A549 treated with DMSO at 1 μM for 4 hours (cell line): ENCODE measurements around the gene AGAP2. TPM values are rescaled to one million over a fixed set of nuclear protein-coding genes. Genes with fewer than 3 reads are reported as not detected.

Experiments used
- total RNA-seq: library from RNA; stranded (reverse); fragments of 200-300 nt; extraction: Qiagen RNA extraction; gene quantifications from 5 replicates; pipeline ENCODE4 v1.2.3, GENCODE V29; 2022; ENCODE audit warnings: low read depth

AGAP2 gene
- total RNA-seq: 0.06 to 0.17 TPM (median 0.13 TPM) in 5 replicates

DNA sequence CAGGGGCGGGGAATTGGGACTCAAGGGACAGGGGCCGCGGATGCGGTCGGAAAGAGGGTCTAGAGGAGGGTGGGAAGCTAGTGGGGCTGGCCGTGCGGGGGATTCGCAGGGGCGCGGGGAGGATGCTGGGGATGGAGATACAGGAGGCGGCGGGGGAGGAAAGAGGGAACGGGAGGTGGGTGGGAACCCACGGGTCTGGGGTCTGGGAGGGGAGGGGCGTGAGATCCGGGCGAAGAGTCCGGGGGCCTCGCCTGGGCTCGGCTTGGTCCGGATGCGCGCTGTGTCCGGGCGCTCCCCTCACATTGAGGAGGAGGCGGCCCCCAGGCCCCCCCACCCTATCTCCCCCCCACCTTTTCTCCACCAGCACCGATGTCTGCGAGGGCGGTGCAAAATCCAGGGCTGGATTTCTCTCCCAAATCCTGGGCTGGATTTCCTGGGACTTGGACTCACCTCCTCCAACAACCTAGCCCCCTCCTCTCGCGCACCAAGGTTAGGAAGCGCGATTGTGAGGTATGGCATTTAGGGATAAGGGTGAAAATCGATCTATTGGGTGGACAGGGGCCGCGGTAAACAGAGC, at the start of gene AGAP2:
TSS of gene AGAP2 (minus strand) at position 82 of the 577 bp plus-strand sequence. CDS start 496 bp downstream, outside the sequence.

DNA sequence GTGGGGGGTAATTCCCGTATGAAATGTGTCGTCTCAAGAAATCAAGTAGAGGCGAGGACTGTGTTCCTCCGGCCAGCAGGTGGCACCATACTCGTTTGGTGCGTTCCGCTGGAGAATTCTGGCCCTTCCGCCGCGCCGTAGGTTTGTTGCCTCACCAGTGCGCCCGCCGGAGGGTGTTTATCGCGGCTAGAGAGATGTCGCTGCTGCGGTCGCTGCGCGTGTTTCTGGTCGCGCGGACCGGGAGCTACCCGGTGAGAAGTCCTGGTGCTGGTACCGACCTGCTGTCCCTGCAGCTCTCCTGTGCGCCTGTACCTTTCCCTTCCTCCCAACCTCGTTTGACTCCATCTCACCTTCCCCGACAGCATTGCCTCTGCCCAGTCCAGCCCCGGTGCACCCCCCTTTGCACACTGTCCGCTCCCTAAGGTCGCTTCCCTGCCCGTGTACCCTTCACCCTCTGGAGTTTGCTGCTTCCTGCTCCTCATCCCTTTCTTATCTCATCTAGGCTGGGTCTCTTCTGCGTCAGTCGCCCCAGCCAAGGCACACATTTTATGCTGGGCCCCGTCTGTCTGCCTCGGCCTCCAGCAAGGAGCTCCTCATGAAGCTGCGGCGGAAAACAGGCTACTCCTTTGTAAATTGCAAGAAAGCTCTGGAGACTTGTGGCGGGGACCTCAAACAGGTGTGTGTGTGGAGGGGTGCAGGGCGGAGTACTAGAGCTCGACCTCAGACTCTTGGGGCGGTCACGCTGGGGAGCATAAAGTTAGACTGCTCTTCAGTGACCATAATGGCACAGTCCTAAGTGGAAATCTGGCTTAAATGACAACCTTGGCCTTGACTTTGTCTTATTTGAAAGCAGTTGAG, 44.3 kb upstream of the AGAP2 start, which contains the start of gene TSFM:
TSS of gene TSFM (plus strand) at position 180 of the 858 bp plus-strand sequence. CDS start at position 195, 15 bp downstream.

DNA sequence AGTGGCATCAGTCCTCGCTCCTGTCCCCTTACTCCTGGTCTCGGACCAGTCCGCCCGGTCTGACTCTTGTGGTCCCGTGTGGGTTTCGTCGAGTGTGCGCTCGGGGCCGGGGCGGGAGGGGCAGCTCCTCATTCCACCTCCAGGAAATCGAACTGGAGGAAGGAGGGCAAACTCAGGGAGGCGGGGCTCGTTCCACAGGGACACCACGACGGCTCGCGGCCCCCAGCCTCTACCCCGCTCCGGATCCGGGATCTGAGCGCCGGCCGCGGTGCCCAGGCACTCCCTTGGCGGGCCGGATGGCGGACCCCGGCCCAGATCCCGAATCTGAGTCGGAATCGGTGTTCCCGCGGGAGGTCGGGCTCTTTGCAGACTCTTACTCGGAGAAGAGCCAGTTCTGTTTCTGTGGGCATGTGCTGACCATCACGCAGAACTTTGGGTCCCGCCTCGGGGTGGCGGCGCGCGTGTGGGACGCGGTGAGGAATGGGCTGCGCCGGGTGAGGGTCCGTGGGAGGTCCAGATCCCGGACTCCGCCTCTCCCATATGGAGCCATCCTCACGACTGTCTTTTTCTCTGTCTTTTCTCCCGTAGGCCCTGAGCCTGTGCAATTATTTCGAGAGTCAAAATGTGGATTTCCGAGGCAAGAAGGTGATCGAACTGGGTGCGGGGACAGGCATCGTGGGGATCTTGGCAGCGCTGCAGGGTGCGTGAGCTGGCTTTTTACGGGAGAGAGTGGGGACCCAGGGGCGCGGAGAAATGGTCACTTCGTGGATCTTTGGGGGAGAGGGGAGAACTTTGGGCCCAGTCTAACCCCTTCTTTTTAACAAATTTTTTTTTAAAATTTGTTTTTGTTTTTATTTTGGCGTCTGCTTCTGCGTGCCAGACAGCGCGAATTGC, 34.1 kb upstream of the AGAP2 start, which contains the start of gene EEF1AKMT3:
TSS of gene EEF1AKMT3 (plus strand) at position 186 of the 894 bp plus-strand sequence. CDS start at position 297, 111 bp downstream.

DNA sequence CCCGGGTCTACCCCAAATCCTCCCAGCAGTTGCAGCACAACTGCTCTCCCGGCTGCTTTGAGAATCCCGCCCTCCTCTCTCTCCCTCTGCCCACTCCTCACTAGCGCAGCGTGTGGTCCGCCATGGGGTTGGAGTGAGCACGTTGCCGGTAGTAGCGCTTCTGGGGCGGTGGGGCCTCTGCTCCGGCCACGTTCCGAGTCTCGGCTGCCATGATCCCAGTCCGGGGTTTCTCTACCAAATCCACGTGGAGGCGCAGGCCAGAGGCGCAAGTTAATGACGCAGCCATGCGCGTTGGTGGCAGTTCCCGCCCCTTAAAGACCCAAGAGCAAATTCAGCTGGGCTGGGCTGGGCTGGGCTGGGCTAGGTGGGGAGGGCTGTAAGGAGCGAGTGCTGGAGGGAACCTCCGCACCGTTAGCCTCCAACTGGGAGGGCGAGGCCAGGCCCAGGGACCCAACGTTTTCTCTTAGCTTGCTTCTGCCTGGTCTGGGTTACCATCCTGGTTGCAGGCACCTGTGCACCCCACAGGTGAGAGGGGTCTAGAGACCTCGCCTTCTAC, 33.4 kb upstream of the AGAP2 start, which contains the start of gene METTL1:
TSS of gene METTL1 (minus strand) at position 233 of the 556 bp plus-strand sequence. CDS start at position 211, 22 bp downstream.

DNA sequence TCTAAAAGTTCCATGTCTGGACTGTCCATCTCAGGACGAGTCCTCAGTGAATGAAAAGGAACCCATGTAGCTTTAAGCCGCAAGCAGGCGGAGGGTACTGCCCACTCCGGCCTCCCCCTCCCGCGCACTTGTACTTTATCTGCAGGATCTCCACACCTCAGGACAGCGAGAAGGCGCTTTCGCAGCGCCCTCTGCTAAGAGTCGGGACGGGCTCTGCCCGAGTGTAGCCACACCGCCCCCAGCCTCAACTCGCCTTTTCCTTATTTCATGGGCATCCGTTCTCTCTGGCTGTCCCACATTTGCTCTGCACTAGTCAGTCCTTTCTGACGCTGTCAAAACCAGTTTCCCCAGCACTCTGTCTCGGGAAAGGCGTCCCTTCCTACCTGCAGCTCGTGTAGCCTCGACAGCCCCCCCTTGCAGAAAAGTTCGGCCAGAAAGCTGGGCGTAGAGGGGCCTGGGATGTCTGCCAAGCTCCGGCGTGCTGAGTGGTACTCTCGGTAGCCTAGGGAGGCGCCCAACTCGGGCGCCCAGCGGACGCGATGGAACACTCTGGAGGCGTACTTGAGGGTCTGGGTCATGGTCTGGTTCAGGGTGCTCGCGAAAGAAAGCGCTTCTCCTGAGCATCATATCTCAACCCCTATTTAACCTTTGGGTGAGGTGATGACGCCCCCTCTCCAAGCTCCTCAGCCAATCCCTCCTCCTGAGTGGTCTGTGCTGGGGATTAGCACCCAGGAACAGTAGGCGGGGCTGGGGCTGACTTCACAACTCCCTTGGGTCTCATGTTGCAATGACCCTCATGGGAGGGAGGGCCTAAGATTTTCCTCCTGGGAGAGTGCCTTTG, 28.1 kb upstream of the AGAP2 start, which contains the start of gene CYP27B1:
TSS of gene CYP27B1 (minus strand) at position 615 of the 841 bp plus-strand sequence. CDS start at position 578, 37 bp downstream.

DNA sequence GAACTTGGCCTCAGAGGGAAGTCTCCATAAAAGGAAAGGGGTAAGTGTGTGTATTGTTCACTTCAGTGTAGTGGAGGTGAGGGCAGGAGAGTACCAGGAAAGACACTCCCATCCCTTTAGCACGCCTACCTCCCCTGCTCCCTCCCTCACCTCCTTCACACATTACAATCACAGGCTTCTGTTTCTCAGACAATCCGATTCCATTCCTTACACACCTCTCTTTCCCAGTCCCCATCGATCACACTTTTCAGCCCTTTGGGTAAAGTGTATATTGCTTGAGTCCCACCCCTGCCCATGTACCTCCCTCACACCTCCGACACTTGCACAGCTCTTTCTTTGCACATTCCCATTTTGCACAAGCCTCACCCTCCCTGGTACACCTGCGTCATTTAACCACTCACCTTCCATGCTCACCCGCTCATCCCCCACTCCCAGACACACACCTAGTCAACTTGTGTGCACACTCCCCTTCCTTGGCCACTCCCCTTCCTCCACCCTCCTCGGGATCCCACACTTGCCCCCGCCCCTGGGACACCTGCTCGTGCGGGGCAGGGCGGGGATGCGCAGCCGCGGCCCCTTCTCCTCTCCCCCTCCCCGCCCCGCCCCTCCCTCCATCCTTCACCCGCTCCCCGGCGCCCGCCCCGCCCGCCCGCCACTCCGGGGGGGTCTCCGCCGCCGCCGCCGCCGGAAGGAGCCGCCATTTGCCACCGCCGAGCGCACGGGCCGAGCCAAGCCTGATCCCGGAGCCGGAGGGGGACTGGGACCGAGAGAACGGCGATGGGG, 16.1 kb upstream of the AGAP2 start, which contains the start of gene MARCHF9:
TSS of gene MARCHF9 (plus strand) at position 693 of the 783 bp plus-strand sequence. CDS start 426 bp downstream, outside the sequence.

DNA sequence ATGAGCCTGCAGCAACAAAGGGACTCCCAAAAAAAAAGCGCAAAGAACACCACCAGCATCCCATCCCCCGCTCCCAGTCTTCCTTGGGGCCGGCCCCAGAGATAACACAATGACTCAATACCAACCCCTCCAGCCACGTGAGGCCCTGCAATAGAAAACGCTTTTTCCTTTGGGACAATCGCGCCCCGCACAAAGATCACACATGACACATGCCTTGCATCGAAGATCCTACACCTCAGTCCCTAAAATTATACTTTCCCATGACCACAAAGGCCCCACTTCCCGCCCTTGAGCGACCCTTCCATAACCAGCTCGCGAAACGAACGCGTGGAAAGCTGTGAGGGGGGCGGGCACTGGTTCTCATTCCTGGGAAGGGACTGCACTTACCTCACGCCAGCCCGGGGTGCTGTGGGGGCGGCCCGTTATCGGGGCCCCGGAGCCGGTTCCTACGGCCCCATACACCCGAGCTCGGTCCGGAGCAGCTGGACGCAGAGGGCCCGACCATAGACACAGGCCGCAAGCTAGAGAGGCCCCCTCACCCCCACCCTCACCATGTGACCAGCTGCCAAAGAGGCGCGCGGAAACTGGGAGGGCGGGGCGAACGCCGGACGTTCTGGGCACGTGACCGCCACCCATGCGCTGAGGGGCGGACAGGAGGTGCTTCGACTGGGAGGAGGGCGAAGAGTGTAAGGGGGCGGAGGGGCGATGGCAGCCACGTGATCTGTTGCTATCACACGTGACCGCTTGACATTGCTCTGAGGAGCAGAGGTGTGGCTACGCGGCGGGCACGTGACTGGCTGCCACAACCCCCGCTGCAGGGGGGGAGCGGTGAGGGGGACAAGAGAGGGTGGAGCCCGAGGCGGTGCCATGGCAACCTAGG, 13.5 kb upstream of the AGAP2 start, which contains the start of gene CDK4:
TSS of gene CDK4 (minus strand) at position 523 of the 880 bp plus-strand sequence. CDS start 593 bp downstream, outside the sequence.

DNA sequence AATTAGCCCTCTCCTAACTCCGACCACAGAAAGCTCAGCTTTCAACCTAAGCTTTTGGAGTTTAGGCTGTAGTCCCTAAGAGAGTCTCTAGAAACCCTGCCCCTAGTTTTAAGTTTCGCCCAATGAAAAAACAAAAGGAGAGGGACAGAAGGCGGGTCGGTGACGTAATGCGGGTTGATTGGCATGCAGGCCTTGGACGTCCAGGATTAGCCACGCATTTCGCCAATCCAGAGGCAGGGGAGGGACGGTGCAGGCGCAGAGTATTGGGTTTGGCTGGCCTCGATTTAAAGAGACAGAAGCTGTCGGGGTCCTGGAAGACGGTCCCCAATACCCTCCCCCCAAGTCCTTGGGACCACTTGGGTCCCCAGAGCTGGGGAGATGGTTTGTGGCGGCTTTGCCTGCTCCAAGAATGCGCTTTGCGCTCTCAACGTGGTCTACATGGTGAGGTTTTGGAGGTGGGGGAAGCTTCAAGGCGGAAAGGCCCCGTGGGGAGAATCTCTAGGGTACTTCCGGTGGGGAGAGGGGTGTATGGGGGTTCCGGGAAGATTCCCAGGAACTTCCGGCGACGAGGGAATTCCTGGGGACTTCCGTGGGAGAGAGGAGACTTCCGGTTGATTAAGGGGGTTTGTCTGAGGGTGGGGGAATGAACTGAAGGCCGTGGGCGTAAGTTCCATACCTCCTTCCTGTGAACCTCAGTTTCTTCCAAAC, 6.4 kb upstream of the AGAP2 start, which contains the start of gene TSPAN31:
TSS of gene TSPAN31 (plus strand) at position 263 of the 708 bp plus-strand sequence. CDS start at position 379, 116 bp downstream.

DNA sequence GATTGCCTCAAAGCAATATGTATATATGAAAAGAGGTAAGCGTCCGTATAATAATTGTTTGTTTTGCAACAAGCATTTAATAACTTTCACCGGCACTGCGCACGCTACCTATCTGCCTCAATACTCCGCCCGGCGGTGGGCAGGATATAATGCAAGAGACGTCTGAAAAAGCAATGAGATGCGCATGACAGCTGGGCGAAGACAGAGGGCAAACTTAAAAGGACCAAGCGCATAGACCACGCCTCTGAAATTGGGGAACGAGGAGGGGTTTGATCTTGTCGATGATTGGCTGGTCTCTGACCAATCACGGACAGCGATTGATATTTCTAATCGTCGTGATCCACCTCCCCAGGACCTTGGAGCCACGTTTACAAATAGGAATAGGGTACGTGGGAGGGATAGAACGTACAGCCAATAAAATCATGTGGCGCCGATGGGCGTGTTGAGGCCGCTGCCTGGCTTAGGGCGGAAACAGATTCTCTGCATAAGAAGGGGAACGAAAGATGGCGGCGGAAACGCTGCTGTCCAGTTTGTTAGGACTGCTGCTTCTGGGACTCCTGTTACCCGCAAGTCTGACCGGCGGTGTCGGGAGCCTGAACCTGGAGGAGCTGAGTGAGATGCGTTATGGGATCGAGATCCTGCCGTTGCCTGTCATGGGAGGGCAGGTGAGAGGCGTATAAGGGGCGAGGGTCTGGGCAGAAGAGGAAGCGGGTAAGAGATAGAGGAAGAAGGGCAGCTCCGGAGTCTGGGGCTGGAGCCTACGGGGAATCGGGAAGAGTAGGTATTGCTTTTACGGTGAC, 44.7 kb downstream of the AGAP2 start, which contains the start of gene OS9:
TSS of gene OS9 (plus strand) at position 474 of the 800 bp plus-strand sequence. CDS start at position 504, 30 bp downstream.

Other genes starting within 250 kb of the AGAP2 start
- gene DDIT3, start 218.2 kb downstream of the AGAP2 start, total RNA-seq: 26.2 to 39.6 TPM (median 33.3 TPM) in 5 replicates
- 24.5 to 31.9 TPM (median 28.6 TPM) in 5 replicates for gene MBD6, start 215.9 kb downstream of the AGAP2 start, total RNA-seq
- 103 to 160 TPM (median 117 TPM) in 5 replicates for gene DCTN2, start 191.6 kb downstream of the AGAP2 start, total RNA-seq
- gene KIF5A, start 188.7 kb downstream of the AGAP2 start, total RNA-seq: 0.18 to 0.30 TPM (median 0.21 TPM) in 5 replicates
- 40.0 to 50.3 TPM (median 42.2 TPM) in 5 replicates for gene PIP4K2C, start 147.6 kb downstream of the AGAP2 start, total RNA-seq
- 17.1 to 19.8 TPM (median 17.7 TPM) in 5 replicates for gene DTX3, start 133.9 kb downstream of the AGAP2 start, total RNA-seq
- gene ARHGEF25, start 127.3 kb downstream of the AGAP2 start, total RNA-seq: 5.6 to 6.9 TPM (median 6.1 TPM) in 5 replicates
- gene B4GALNT1, start 105.5 kb downstream of the AGAP2 start, total RNA-seq: 34.2 to 52.4 TPM (median 46.8 TPM) in 5 replicates
- 112 to 120 TPM (median 115 TPM) in 5 replicates for gene OS9, start 44.6 kb downstream of the AGAP2 start, total RNA-seq
- 15.5 to 19.6 TPM (median 18.9 TPM) in 5 replicates for gene TSPAN31, start 6.3 kb upstream of the AGAP2 start, total RNA-seq
- gene CDK4, start 13.6 kb upstream of the AGAP2 start, total RNA-seq: 245 to 308 TPM (median 257 TPM) in 5 replicates
- gene MARCHF9, start 16.4 kb upstream of the AGAP2 start, total RNA-seq: 4.9 to 7.8 TPM (median 7.3 TPM) in 5 replicates
- gene CYP27B1, start 28.3 kb upstream of the AGAP2 start, total RNA-seq: 2.0 to 4.0 TPM (median 2.2 TPM) in 5 replicates
- gene METTL1, start 33.4 kb upstream of the AGAP2 start, total RNA-seq: 52.8 to 58.9 TPM (median 56.8 TPM) in 5 replicates
- gene EEF1AKMT3, start 33.9 kb upstream of the AGAP2 start, total RNA-seq: 6.0 to 6.8 TPM (median 6.5 TPM) in 5 replicates
- 71.8 to 78.2 TPM (median 76.6 TPM) in 5 replicates for gene TSFM, start 44.0 kb upstream of the AGAP2 start, total RNA-seq
- gene AVIL, start 80.0 kb upstream of the AGAP2 start, total RNA-seq: 0.39 to 1.1 TPM (median 0.62 TPM) in 5 replicates
- gene CTDSP2, start 108.0 kb upstream of the AGAP2 start, total RNA-seq: 45.4 to 60.2 TPM (median 56.6 TPM) in 5 replicates
- gene ATP23, start 202.8 kb upstream of the AGAP2 start, total RNA-seq: 5.5 to 6.5 TPM (median 6.1 TPM) in 5 replicates